ENCODE measurements around the gene TRIM7.

The TRIM7 gene

GRCh38 chr5:181205761-181206649, 1.0 kb upstream of the TRIM7 start:
- H3K36me3 Mint-ChIP-seq (ENCODE audit: insufficient read depth) = peaks cover 40% of the 10 kb centered on the region

GRCh38 chr5:181204113-181204825, 727 bp downstream of the TRIM7 start:
- peak overlapping the region; percentile 80 for H3K27ac Mint-ChIP-seq (ENCODE audit: low read depth)
- peaks cover 44% of the 10 kb centered on the region for H3K4me1 Mint-ChIP-seq
- H3K9me3 Mint-ChIP-seq = no peaks in the 10 kb centered on the region

More at GRCh38 chr5:181205761-181206649, 1.0 kb upstream of the TRIM7 start:
- H3K4me3 Mint-ChIP-seq = peak overlapping the region; percentile 92
- ATAC-seq (replicated peaks; ENCODE audit: extremely low read depth, poor library complexity, severe bottlenecking) (no peak), DNase-seq (ENCODE audit: low spot score in 2 of 2) (no peak)
- H3K9me3 Mint-ChIP-seq = no peaks in the 10 kb centered on the region
- H3K27ac Mint-ChIP-seq (ENCODE audit: low read depth) = peak overlapping the region; percentile 100
- peaks cover 24% of the 10 kb centered on the region for H3K27me3 Mint-ChIP-seq
- H3K4me1 Mint-ChIP-seq = peaks cover 44% of the 10 kb centered on the region

GRCh38 chr5:181203777-181204112, 1.3 kb downstream of the TRIM7 start:
- Mint-ChIP-seq H3K4me1 (peaks cover 44% of the 10 kb centered on the region), H3K9me3 (no peaks in the 10 kb centered on the region), H3K27ac (ENCODE audit: low read depth) (peak overlapping the region; percentile 80), H3K36me3 (ENCODE audit: insufficient read depth) (peaks cover 36% of the 10 kb centered on the region), H3K4me3 (peak overlapping the region; percentile 92), H3K27me3 (peaks cover 24% of the 10 kb centered on the region)
- no peak for ATAC-seq (replicated peaks; ENCODE audit: extremely low read depth, poor library complexity, severe bottlenecking)
- DNase-seq (ENCODE audit: low spot score in 2 of 2) = no peak

More at GRCh38 chr5:181204113-181204825, 727 bp downstream of the TRIM7 start:
- ATAC-seq (replicated peaks; ENCODE audit: extremely low read depth, poor library complexity, severe bottlenecking) (no peak), DNase-seq (ENCODE audit: low spot score in 2 of 2) (no peak)
- Mint-ChIP-seq H3K4me3 (peak overlapping the region; percentile 92), H3K36me3 (ENCODE audit: insufficient read depth) (peaks cover 37% of the 10 kb centered on the region), H3K27me3 (peaks cover 24% of the 10 kb centered on the region)

- Mint-ChIP-seq H3K4me1 (peaks cover 42% of the 10 kb centered on the region), H3K9me3 (no peaks in the 10 kb centered on the region), H3K36me3 (ENCODE audit: insufficient read depth) (peaks cover 35% of the 10 kb centered on the region), H3K4me3 (peak overlapping the region; percentile 92), H3K27me3 (peaks cover 24% of the 10 kb centered on the region), H3K27ac (ENCODE audit: low read depth) (no peak overlapping the region)
- DNase-seq (ENCODE audit: low spot score in 2 of 2) = no peak
- no peak for ATAC-seq (replicated peaks; ENCODE audit: extremely low read depth, poor library complexity, severe bottlenecking)
Measured at GRCh38 chr5:181203093-181203711, 1.8 kb downstream of the TRIM7 start.

- Mint-ChIP-seq H3K4me1 (peaks cover 18% of the 10 kb centered on the region), H3K27me3 (peaks cover 5% of the 10 kb centered on the region), H3K27ac (ENCODE audit: low read depth) (no peak overlapping the region), H3K9me3 (no peaks in the 10 kb centered on the region), H3K4me3 (no peak overlapping the region), H3K36me3 (ENCODE audit: insufficient read depth) (peaks cover 11% of the 10 kb centered on the region)
- no peak for ATAC-seq (replicated peaks; ENCODE audit: extremely low read depth, poor library complexity, severe bottlenecking)
- no peak for DNase-seq (ENCODE audit: low spot score in 2 of 2)
Measured at GRCh38 chr5:181200816-181201215, 4.2 kb downstream of the TRIM7 start.

GRCh38 chr5:181199881-181200638, 4.9 kb downstream of the TRIM7 start:
- ATAC-seq (replicated peaks; ENCODE audit: extremely low read depth, poor library complexity, severe bottlenecking) = no peak
- H3K4me1 Mint-ChIP-seq = peaks cover 12% of the 10 kb centered on the region
- H3K9me3 Mint-ChIP-seq = no peaks in the 10 kb centered on the region
- DNase-seq (ENCODE audit: low spot score in 2 of 2) = no peak
- no peaks in the 10 kb centered on the region for H3K27me3 Mint-ChIP-seq
- no peak overlapping the region for H3K4me3 Mint-ChIP-seq
- H3K36me3 Mint-ChIP-seq (ENCODE audit: insufficient read depth) = peaks cover 5% of the 10 kb centered on the region
- no peak overlapping the region for H3K27ac Mint-ChIP-seq (ENCODE audit: low read depth)

- Mint-ChIP-seq H3K27ac (ENCODE audit: low read depth) (no peak overlapping the region), H3K4me3 (no peak overlapping the region), H3K9me3 (no peaks in the 10 kb centered on the region), H3K36me3 (ENCODE audit: insufficient read depth) (peaks cover 2% of the 10 kb centered on the region), H3K27me3 (no peaks in the 10 kb centered on the region), H3K4me1 (peaks cover 8% of the 10 kb centered on the region)
- ATAC-seq (replicated peaks; ENCODE audit: extremely low read depth, poor library complexity, severe bottlenecking) = no peak
- DNase-seq (ENCODE audit: low spot score in 2 of 2) = no peak
Measured at GRCh38 chr5:181198905-181199519, 6.0 kb downstream of the TRIM7 start.

GRCh38 chr5:181198106-181198685, 6.8 kb downstream of the TRIM7 start:
- ATAC-seq (replicated peaks; ENCODE audit: extremely low read depth, poor library complexity, severe bottlenecking) (no peak), DNase-seq (ENCODE audit: low spot score in 2 of 2) (no peak)
- Mint-ChIP-seq H3K4me1 (no peaks in the 10 kb centered on the region), H3K4me3 (no peak overlapping the region), H3K27ac (ENCODE audit: low read depth) (no peak overlapping the region), H3K9me3 (no peaks in the 10 kb centered on the region), H3K27me3 (no peaks in the 10 kb centered on the region), H3K36me3 (ENCODE audit: insufficient read depth) (peaks cover under 1% of the 10 kb centered on the region)

- no peak overlapping the region for H3K27ac Mint-ChIP-seq (ENCODE audit: low read depth)
- peaks cover 6% of the 10 kb centered on the region for H3K36me3 Mint-ChIP-seq (ENCODE audit: insufficient read depth)
- ATAC-seq (replicated peaks; ENCODE audit: extremely low read depth, poor library complexity, severe bottlenecking) (no peak), DNase-seq (ENCODE audit: low spot score in 2 of 2) (no peak)
- H3K4me3 Mint-ChIP-seq = no peak overlapping the region
- no peaks in the 10 kb centered on the region for H3K9me3 Mint-ChIP-seq
- no peaks in the 10 kb centered on the region for H3K27me3 Mint-ChIP-seq
- H3K4me1 Mint-ChIP-seq = peaks cover 6% of the 10 kb centered on the region
Measured at GRCh38 chr5:181197326-181197951, 7.6 kb downstream of the TRIM7 start.

GRCh38 chr5:181195249-181195761, 9.7 kb downstream of the TRIM7 start:
- peaks cover 6% of the 10 kb centered on the region for H3K27me3 Mint-ChIP-seq
- H3K27ac Mint-ChIP-seq (ENCODE audit: low read depth) = no peak overlapping the region
- peaks cover 5% of the 10 kb centered on the region for H3K9me3 Mint-ChIP-seq
- peaks cover 25% of the 10 kb centered on the region for H3K4me1 Mint-ChIP-seq
- no peak for ATAC-seq (replicated peaks; ENCODE audit: extremely low read depth, poor library complexity, severe bottlenecking)
- no peak for DNase-seq (ENCODE audit: low spot score in 2 of 2)
- no peak overlapping the region for H3K4me3 Mint-ChIP-seq
- peaks cover 28% of the 10 kb centered on the region for H3K36me3 Mint-ChIP-seq (ENCODE audit: insufficient read depth)
